Bronchial epithelial cell (primary cell): ENCODE results near the gene P3H2. TPM values are rescaled to one million over a fixed set of nuclear protein-coding genes. Genes with fewer than 3 reads are reported as not detected.
A peak's percentile ranks its signal among the peaks of the same experiment; 100 is the strongest.
"Not testable (repeated sequence)": the region's sequence is repeated elsewhere in the genome, so short reads cannot be mapped to it uniquely, and the experiment has no call there.

Experiments used
- DNase-seq: peaks from one replicate; pipeline ENCODE4 v3.0.0-alpha.2; 2010; ENCODE audit warnings: low read depth
- FAIRE-seq: peaks from 2 replicates; lab custom pipeline; 2011; peaks lifted over from hg19 to GRCh38; lab: Jason Lieb, UNC
- H3K27me3 ChIP-seq: 2 replicates; pipeline ENCODE4 v1.5.1; 2011; ENCODE audit warnings: low read length; ENCODE audit not compliant: control insufficient read depth, insufficient read depth
- H3K36me3 ChIP-seq: 2 replicates; pipeline ENCODE4 v1.5.1; 2011; ENCODE audit warnings: low read length; ENCODE audit not compliant: control insufficient read depth, insufficient read depth
- H3K4me3 ChIP-seq: 2 replicates; pipeline ENCODE4 v1.5.1; 2011; ENCODE audit warnings: mild to moderate bottlenecking, low read depth, low read length, control low read depth
- total RNA-seq: library from RNA; depleted of rRNA; stranded (reverse); fragments of >200 nt; gene quantifications from 2 replicates; pipeline ENCODE4 v1.2.1, GENCODE V29; 2014
- TF ChIP-seq, protein P1 (sequence below): IDR thresholded peaks from 2 replicates; pipeline ENCODE4 v1.5.1; 2011; ENCODE audit warnings: mild to moderate bottlenecking, moderate library complexity, low read length, control low read depth, inconsistent platforms; ENCODE audit not compliant: insufficient read depth, severe bottlenecking

The P3H2 gene
- total RNA-seq, 1 donor from 2014 or later: 7.6 TPM

DNA sequence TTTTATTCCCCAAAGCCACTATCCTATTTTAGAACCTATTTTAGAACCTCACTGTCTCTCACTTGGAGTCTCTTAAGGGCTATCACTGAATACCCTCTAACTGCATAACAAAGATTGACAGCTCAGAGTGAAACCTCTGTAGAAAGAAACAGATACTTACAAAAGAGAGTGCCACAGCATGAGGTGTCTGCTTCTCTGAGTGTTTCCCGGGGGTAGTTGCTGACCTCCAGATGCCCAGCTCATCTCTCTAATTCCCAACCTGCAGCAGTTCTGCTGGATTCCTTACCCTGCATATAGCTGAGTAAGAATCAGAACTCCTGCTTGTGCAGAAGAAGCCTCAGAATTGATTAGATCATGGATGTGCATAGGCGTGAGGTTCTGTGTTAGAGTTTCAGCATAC lies 34.5 kb downstream of the P3H2 start:
- Histone ChIP-seq H3K4me3 (no peak overlapping the region), H3K27me3 (no peaks in the 10 kb centered on the region), H3K36me3 (no peaks in the 10 kb centered on the region)
- DNase-seq (no peak), FAIRE-seq (no peak)
- TF ChIP-seq, protein P1, sequence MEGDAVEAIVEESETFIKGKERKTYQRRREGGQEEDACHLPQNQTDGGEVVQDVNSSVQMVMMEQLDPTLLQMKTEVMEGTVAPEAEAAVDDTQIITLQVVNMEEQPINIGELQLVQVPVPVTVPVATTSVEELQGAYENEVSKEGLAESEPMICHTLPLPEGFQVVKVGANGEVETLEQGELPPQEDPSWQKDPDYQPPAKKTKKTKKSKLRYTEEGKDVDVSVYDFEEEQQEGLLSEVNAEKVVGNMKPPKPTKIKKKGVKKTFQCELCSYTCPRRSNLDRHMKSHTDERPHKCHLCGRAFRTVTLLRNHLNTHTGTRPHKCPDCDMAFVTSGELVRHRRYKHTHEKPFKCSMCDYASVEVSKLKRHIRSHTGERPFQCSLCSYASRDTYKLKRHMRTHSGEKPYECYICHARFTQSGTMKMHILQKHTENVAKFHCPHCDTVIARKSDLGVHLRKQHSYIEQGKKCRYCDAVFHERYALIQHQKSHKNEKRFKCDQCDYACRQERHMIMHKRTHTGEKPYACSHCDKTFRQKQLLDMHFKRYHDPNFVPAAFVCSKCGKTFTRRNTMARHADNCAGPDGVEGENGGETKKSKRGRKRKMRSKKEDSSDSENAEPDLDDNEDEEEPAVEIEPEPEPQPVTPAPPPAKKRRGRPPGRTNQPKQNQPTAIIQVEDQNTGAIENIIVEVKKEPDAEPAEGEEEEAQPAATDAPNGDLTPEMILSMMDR: no peak

DNA sequence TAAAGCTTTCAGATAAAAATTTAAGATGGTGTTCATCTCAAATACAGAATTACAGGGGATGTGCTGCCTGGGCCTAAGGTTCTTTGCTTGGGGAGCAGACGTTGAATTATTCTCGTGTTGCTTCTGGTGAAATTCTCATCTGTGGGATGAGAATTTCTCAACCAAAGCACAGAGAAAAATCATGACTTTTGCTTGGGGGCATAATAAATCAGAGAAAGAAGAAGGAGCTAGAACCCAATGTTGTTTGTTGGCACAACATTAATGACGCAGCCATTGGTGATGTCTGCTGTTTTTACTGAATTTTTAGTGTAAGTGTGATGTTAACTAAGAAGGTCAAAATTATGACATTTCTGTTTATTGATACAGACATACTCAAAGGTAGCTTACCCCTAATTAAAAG lies 35.7 kb downstream of the P3H2 start:
- no peak overlapping the region for H3K4me3 ChIP-seq
- TF ChIP-seq, protein P1: no peak
- DNase-seq: no peak
- H3K27me3 ChIP-seq: no peaks in the 10 kb centered on the region
- no peaks in the 10 kb centered on the region for H3K36me3 ChIP-seq
- no peak for FAIRE-seq

DNA sequence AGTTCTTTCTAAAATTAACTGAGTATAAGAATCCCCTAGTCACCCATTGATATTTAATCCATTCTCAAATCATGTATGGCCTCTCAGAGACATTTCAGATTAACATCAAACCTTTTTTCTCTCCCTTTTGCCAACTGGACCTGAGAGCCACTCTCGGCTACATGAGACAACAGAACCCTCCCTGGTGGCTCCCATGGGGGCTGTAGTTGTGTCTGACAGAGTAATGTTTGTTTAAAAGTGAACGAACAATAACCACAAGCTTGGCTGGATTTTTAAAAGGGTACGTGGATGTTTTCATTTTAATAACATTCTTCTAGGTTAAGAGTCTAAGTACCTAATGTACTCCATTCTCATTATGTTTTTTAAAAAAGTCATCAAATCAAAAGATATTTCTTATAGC lies 37.1 kb downstream of the P3H2 start:
- DNase-seq: no peak
- FAIRE-seq: no peak
- Histone ChIP-seq H3K36me3 (no peaks in the 10 kb centered on the region), H3K4me3 (no peak overlapping the region), H3K27me3 (no peaks in the 10 kb centered on the region)
- TF ChIP-seq, protein P1: no peak

DNA sequence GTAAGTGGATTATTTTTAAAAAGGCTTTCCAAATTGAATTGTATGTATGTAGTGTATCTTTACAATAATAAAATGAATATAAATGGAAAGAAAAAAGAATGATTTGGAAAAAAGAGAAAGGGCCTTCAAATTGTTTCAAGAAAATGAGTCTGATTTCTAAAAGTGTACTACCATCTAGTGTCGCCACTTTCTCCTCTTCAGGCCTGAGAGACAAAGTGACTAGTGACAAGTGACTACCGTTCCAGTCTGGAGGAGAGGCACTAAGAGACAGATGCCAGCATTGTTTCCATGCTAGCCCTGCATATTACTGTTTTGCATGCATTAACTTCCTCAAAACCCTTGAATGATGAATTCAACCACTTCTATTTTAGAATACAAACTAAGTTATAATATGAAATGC lies 39.3 kb downstream of the P3H2 start:
- FAIRE-seq: no peak
- TF ChIP-seq, protein P1: no peak

DNA sequence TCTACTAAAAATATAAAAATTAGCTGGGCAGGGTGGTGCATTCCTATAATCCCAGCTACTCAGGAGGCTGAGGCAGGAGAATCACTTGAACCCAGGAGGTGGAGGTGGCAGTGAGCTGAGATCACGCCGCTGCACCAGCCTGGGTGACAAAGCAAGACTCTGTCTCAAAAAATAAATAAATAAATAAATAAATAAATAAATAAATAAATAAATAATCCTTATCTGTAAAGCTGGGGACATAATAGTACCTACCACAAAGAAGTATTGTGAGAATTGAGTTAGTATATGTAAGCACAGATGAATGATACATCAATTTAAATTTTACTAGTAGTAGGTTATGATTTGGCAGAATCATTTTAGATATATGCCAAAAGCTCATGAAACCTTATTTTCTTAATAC lies 41.5 kb downstream of the P3H2 start:
- H3K27me3 ChIP-seq, H3K36me3 ChIP-seq, H3K4me3 ChIP-seq, DNase-seq, FAIRE-seq: not testable (repeated sequence)

More for the DNA sequence above, 39.3 kb downstream of the P3H2 start:
- Histone ChIP-seq H3K36me3 (no peaks in the 10 kb centered on the region), H3K4me3 (no peak overlapping the region), H3K27me3 (no peaks in the 10 kb centered on the region)
- DNase-seq: no peak

DNA sequence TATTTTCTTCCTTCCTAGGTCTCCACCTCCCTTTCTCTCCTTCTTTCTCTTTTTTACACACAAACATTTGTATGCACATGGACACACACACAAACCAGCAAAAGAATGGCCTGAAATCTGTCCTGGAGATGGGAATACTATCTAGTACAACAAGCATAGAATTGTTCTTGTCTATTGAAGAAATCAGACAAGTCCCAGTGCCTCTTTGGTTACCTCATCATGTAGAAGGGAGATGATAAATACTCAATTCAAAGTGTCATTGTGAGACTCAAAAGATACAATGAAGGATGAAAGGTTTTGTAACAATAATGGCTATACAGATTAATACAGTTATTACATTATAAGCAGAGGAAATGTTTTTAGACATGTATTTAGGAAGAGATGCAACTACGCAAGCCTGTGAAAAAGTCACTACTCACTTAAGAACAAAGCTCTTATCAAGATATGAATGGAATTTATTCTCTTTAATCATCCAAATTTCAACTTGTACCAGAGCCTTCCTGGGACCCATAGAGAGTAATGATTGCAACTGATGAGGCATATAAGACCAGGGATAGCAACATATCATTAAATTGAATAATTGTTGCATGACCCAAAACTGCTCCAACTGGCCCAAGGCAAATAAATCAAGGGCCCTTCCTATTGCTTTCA lies 43.2 kb downstream of the P3H2 start:
- DNase-seq: peak; percentile 13
- TF ChIP-seq, protein P1: no peak
- no peak for FAIRE-seq
- H3K27me3 ChIP-seq: no peaks in the 10 kb centered on the region
- no peak overlapping the region for H3K4me3 ChIP-seq
- H3K36me3 ChIP-seq: no peaks in the 10 kb centered on the region
